ENCODE results near the gene CTSO. TPM values are rescaled to one million over a fixed set of nuclear protein-coding genes. Genes with fewer than 3 reads are reported as not detected.

Gene CTSO
- total and polyA plus RNA-seq, 4 experiments from 2014 or later, result 12.9 to 44.0 (median 20.8) TPM

- H3K4me3 ChIP-seq (ENCODE audit: low read length in 2 of 2), result no peak overlapping the region
- intact Hi-C loops (cut with micrococcal nuclease), result no loop called here
- H3K27me3 ChIP-seq (ENCODE audit: insufficient read depth, low read length), result no peaks in the 10 kb centered on the region
- H3K9me3 ChIP-seq (ENCODE audit: control insufficient read depth in 1 of 2, low read length in 2 of 2), result no peaks in the 10 kb centered on the region
- Mint-ChIP-seq H3K9me3 (no peaks in the 10 kb centered on the region), H3K36me3 (peaks cover 56 to 66% of the 10 kb centered on the region in 2 donors), H3K4me1 (no peaks in the 10 kb centered on the region), H3K27me3 (no peaks in the 10 kb centered on the region), H3K27ac (peak overlapping the region in 1 of 7 donors; percentile 1), H3K4me3 (no peak overlapping the region)
- no peak for DNase-seq
- no peaks in the 10 kb centered on the region for H3K4me1 ChIP-seq (ENCODE audit: insufficient read depth, low read length)
- CTCF ChIA-PET (ENCODE audit: partially characterized antibody), result no interaction called here
- H3K27ac ChIP-seq (ENCODE audit: low read depth, low read length), result no peak overlapping the region
- POLR2A ChIA-PET (ENCODE audit: partially characterized antibody), result no interaction called here
- peaks cover 4% of the 10 kb centered on the region for H3K36me3 ChIP-seq (ENCODE audit: insufficient read depth, low read length)
These were observed 23.8 kb downstream of the CTSO start for GRCh38 chr4:155929833-155930232.

DNA sequence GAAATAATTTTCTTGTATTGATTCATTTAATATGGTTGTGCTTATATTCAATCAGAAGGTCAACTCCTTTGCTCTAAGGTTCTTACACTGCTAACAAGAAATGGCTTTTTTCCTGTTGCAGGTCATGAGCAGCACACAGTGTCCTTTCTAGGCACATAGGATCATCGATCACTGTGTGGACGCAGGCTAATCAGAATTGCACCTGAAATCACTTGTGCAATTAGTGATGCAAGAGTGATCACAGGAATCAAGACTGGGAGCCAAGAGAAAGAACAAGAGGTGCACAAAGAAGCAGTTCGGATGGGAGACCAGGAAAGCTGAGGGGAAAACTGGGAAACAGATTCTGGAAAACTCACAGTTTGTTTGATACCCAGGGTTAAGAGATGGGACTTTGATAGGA, 29.0 kb downstream of the CTSO start:
- Histone ChIP-seq H3K27ac (ENCODE audit: low read depth, low read length) (no peak overlapping the region), H3K4me3 (ENCODE audit: low read length in 2 of 2) (no peak overlapping the region), H3K27me3 (ENCODE audit: insufficient read depth, low read length) (no peaks in the 10 kb centered on the region), H3K36me3 (ENCODE audit: insufficient read depth, low read length) (peaks cover 4% of the 10 kb centered on the region), H3K4me1 (ENCODE audit: insufficient read depth, low read length) (no peaks in the 10 kb centered on the region), H3K9me3 (ENCODE audit: control insufficient read depth in 1 of 2, low read length in 2 of 2) (no peaks in the 10 kb centered on the region)
- no peak overlapping the region for H3K4me3 Mint-ChIP-seq
- intact Hi-C loops (cut with micrococcal nuclease), result no loop called here
- no peak for DNase-seq
- no peak overlapping the region for H3K27ac Mint-ChIP-seq
- peaks cover 53 to 57% of the 10 kb centered on the region in 2 donors for H3K36me3 Mint-ChIP-seq
- H3K9me3 Mint-ChIP-seq, result peaks cover 0 to 2% (median 0%) of the 10 kb centered on the region in 8 donors
- ChIA-PET CTCF (ENCODE audit: partially characterized antibody) (no interaction called here), POLR2A (ENCODE audit: partially characterized antibody) (no interaction called here)
- H3K4me1 Mint-ChIP-seq, result no peaks in the 10 kb centered on the region
- H3K27me3 Mint-ChIP-seq, result no peaks in the 10 kb centered on the region

DNA sequence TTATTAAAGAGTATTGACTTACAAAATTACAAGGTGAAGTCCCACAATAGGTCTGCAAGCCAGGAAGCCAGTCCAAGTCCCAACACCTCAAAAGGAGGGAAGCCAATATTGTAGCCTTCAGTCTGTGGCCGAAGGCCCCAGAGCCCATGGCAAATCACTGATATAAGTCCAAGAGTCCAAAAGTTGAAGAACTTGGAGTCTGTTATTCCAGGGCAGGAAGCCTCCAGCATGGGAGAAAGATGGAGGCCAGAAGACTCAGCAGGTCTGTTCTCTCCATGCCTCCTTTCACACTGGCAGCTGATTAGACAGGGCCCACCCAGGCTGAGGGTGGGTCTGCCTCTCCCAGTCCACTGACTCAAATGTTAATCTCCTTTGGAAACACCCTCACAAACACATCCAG, 32.1 kb downstream of the CTSO start:
- H3K9me3 Mint-ChIP-seq, result peaks cover 0 to 2% (median 0%) of the 10 kb centered on the region in 8 donors
- Histone ChIP-seq H3K9me3 (ENCODE audit: control insufficient read depth in 1 of 2, low read length in 2 of 2) (no peaks in the 10 kb centered on the region), H3K36me3 (ENCODE audit: insufficient read depth, low read length) (no peaks in the 10 kb centered on the region), H3K27ac (ENCODE audit: low read depth, low read length) (no peak overlapping the region), H3K4me3 (ENCODE audit: low read length in 2 of 2) (no peak overlapping the region), H3K27me3 (ENCODE audit: insufficient read depth, low read length) (no peaks in the 10 kb centered on the region), H3K4me1 (ENCODE audit: insufficient read depth, low read length) (no peaks in the 10 kb centered on the region)
- intact Hi-C loops (cut with micrococcal nuclease), result no loop called here
- peaks cover 29 to 41% of the 10 kb centered on the region in 2 donors for H3K36me3 Mint-ChIP-seq
- H3K4me3 Mint-ChIP-seq, result no peak overlapping the region
- no peak for DNase-seq
- ChIA-PET POLR2A (ENCODE audit: partially characterized antibody) (no interaction called here), CTCF (ENCODE audit: partially characterized antibody) (no interaction called here)
- no peaks in the 10 kb centered on the region for H3K4me1 Mint-ChIP-seq
- H3K27me3 Mint-ChIP-seq, result no peaks in the 10 kb centered on the region
- no peak overlapping the region for H3K27ac Mint-ChIP-seq

DNA sequence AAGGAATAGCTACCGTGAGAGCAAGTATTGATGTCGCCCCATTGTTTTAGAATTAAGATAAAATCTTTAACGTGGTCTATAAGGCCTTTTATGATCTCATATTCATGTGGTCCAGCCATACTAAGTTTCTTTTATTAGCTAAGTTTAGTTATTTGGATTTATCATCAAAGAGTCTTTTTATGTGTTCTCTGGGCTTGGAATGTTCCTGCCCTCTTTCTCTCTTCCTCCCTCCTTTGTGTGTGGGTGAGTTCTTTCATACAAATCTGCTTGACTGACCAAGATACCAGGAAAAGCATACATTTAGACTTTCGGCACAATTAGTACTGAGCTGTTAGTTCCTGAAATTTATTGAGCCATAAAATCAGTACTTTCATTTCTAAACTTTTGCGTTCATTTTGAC, 38.9 kb downstream of the CTSO start:
- no peaks in the 10 kb centered on the region for H3K9me3 ChIP-seq (ENCODE audit: control insufficient read depth in 1 of 2, low read length in 2 of 2)
- no peaks in the 10 kb centered on the region for H3K27me3 ChIP-seq (ENCODE audit: insufficient read depth, low read length)
- no peak for DNase-seq
- ChIA-PET POLR2A (ENCODE audit: partially characterized antibody) (no interaction called here), CTCF (ENCODE audit: partially characterized antibody) (no interaction called here)
- H3K4me3 ChIP-seq (ENCODE audit: low read length in 2 of 2), result no peak overlapping the region
- H3K36me3 Mint-ChIP-seq, result no peaks in the 10 kb centered on the region
- H3K36me3 ChIP-seq (ENCODE audit: insufficient read depth, low read length), result no peaks in the 10 kb centered on the region
- no peaks in the 10 kb centered on the region for H3K4me1 Mint-ChIP-seq
- no peaks in the 10 kb centered on the region for H3K9me3 Mint-ChIP-seq
- no peak overlapping the region for H3K27ac Mint-ChIP-seq
- H3K4me1 ChIP-seq (ENCODE audit: insufficient read depth, low read length), result no peaks in the 10 kb centered on the region
- H3K4me3 Mint-ChIP-seq, result no peak overlapping the region
- H3K27ac ChIP-seq (ENCODE audit: low read depth, low read length), result no peak overlapping the region
- peaks cover 0 to 2% of the 10 kb centered on the region in 2 donors for H3K27me3 Mint-ChIP-seq
- intact Hi-C loops (cut with micrococcal nuclease), result no loop called here

DNA sequence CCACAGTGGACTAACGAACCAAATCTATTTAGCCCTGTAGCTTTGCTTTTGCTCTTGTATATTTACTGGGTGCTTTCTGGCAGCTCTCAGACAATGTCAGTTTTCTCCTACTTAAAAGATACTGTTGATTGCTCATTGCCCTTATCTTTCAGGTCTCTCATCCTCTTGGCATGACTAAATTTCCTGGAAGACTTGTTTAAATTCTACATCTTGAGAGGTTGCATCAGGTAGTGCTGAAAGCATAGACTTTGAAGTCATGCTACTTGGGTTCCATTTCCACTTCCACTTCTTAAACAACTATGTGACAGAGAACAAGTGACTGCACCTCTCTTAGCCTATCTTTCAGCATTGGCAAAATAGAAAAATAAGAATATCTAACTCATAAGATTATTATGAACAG, 41.8 kb downstream of the CTSO start:
- no peaks in the 10 kb centered on the region for H3K36me3 ChIP-seq (ENCODE audit: insufficient read depth, low read length)
- Mint-ChIP-seq H3K27ac (no peak overlapping the region), H3K27me3 (peaks cover 2% of the 10 kb centered on the region in 2 donors), H3K36me3 (no peaks in the 10 kb centered on the region), H3K4me1 (no peaks in the 10 kb centered on the region), H3K4me3 (no peak overlapping the region), H3K9me3 (no peaks in the 10 kb centered on the region)
- CTCF ChIA-PET (ENCODE audit: partially characterized antibody), result interaction anchor here (1.8 kb wide), 1 partner anchor 41 kb away, joined by 5 read pairs; no protein-coding TSS in a partner anchor
- POLR2A ChIA-PET (ENCODE audit: partially characterized antibody), result no interaction called here
- no peak for DNase-seq
- H3K9me3 ChIP-seq (ENCODE audit: control insufficient read depth in 1 of 2, low read length in 2 of 2), result no peaks in the 10 kb centered on the region
- no peaks in the 10 kb centered on the region for H3K27me3 ChIP-seq (ENCODE audit: insufficient read depth, low read length)
- intact Hi-C loops (cut with micrococcal nuclease), result no loop called here
- no peak overlapping the region for H3K4me3 ChIP-seq (ENCODE audit: low read length in 2 of 2)
- H3K27ac ChIP-seq (ENCODE audit: low read depth, low read length), result no peak overlapping the region
- H3K4me1 ChIP-seq (ENCODE audit: insufficient read depth, low read length), result no peaks in the 10 kb centered on the region

DNA sequence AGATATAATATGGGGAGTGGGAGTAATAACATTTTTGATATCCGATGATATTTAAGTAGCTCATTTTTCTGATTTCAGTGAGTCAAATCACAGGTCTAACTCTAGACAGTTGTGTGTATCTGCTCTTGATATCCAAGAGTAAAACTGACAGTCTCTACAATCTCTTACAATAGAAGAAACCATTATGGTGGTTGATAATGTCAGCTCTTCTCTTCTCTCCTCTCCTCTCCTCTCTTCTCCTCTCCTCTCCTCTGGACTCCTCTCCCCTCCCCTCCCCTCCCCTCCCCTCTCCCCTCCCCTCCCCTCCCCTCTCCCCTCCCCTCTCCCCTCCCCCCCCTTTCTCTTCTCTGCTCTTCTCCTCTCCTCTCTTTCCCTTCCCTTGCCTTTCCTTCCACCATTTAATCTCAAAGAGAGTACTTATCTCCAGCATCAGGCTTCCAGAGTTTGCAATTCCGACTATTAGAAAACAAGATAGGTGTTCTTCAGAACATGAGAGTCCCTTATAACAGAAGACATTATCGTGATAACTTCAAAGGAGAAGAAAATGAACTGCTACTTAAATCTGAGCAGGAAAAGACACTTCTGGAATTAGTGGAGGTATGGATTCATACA, 43.9 kb downstream of the CTSO start:
- intact Hi-C loops (cut with micrococcal nuclease), result no loop called here
- H3K27ac Mint-ChIP-seq, result no peak overlapping the region
- no peak overlapping the region for H3K27ac ChIP-seq (ENCODE audit: low read depth, low read length)
- POLR2A ChIA-PET (ENCODE audit: partially characterized antibody), result no interaction called here
- no peaks in the 10 kb centered on the region for H3K9me3 ChIP-seq (ENCODE audit: control insufficient read depth in 1 of 2, low read length in 2 of 2)
- H3K4me3 ChIP-seq (ENCODE audit: low read length in 2 of 2), result no peak overlapping the region
- no peaks in the 10 kb centered on the region for H3K9me3 Mint-ChIP-seq
- no peaks in the 10 kb centered on the region for H3K4me1 Mint-ChIP-seq
- H3K4me3 Mint-ChIP-seq, result no peak overlapping the region
- no peaks in the 10 kb centered on the region for H3K36me3 ChIP-seq (ENCODE audit: insufficient read depth, low read length)
- DNase-seq, result no peak
- H3K36me3 Mint-ChIP-seq, result no peaks in the 10 kb centered on the region
- peaks cover 2% of the 10 kb centered on the region in 2 donors for H3K27me3 Mint-ChIP-seq
- CTCF ChIA-PET (ENCODE audit: partially characterized antibody), result no interaction called here
- no peaks in the 10 kb centered on the region for H3K4me1 ChIP-seq (ENCODE audit: insufficient read depth, low read length)
- H3K27me3 ChIP-seq (ENCODE audit: insufficient read depth, low read length), result no peaks in the 10 kb centered on the region

DNA sequence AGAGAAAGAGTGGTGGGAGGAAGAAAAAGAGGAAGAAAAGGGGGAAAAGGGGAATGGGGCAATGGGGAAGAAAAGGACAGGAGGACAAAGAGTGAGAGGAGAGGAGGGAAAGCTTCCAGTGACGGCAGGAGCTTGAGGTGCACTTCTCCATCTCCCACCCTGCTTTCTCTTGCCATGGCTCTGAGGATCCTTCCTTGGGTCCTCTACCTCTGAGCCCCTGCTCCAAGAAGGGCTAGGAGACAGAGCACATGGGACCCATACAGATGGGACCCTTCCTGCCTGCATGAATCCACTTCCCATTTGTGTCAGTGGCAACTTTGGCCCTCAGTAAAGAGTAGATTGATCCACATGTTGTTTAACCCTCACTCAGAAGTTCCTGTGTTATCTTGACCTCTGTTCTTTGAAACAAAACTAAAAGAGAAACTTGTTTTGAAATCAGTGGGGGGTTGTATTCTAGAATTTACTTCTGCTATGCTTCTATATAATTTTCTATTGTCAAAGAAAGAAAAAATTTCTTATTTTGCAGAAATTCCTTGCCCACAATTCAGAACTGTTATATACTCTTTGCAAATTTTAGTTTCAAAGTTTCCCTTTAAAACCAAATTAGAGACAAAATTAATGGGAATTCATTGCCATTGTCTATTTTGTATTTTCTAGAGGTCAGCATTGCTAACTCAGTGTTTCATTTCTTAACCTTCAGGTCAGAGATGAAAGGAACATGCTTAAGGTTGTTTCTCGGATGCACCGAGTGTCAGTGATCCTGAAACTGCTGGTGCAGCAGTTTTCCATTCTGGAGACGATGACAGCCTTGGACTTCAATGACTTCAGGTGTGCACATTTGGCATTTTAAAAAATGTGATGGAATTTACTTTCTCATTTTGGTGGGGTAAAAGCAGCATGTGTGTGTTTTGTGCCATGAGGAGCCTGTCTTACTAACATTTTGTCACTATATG, 45.2 kb downstream of the CTSO start:
- ChIA-PET POLR2A (ENCODE audit: partially characterized antibody) (no interaction called here), CTCF (ENCODE audit: partially characterized antibody) (no interaction called here)
- Mint-ChIP-seq H3K4me3 (no peak overlapping the region), H3K27me3 (peaks cover 2% of the 10 kb centered on the region in 2 donors), H3K4me1 (no peaks in the 10 kb centered on the region), H3K9me3 (no peaks in the 10 kb centered on the region), H3K27ac (no peak overlapping the region), H3K36me3 (no peaks in the 10 kb centered on the region)
- Histone ChIP-seq H3K4me3 (ENCODE audit: low read length in 2 of 2) (no peak overlapping the region), H3K9me3 (ENCODE audit: control insufficient read depth in 1 of 2, low read length in 2 of 2) (no peaks in the 10 kb centered on the region), H3K27me3 (ENCODE audit: insufficient read depth, low read length) (no peaks in the 10 kb centered on the region), H3K27ac (ENCODE audit: low read depth, low read length) (no peak overlapping the region), H3K36me3 (ENCODE audit: insufficient read depth, low read length) (no peaks in the 10 kb centered on the region), H3K4me1 (ENCODE audit: insufficient read depth, low read length) (no peaks in the 10 kb centered on the region)
- DNase-seq, result no peak
- intact Hi-C loops (cut with micrococcal nuclease), result no loop called here

All from CD4-positive, alpha-beta memory T cell (primary cell).